OCI-LY3 (cell line): ENCODE measurements around the gene ASB14.
"Not testable (repeated sequence)": the region's sequence is repeated elsewhere in the genome, so short reads cannot be mapped to it uniquely, and the experiment has no call there.

Experiments
- EZH2phosphoT487 ChIP-seq: fragments of 200-600 bp; shearing (Covaris generic); IDR thresholded peaks from 2 replicates; pipeline ENCODE4 v1.6.1; 2018; ENCODE audit warnings: antibody characterized with exemption, mixed run types, low read depth
- TF ChIP-seq, protein P1 (sequence below): fragments of 200-600, 300-600 bp; sonication (generic); IDR thresholded peaks from 2 replicates; pipeline ENCODE4 v1.5.1; 2014; ENCODE audit warnings: antibody characterized with exemption, low read length, low read depth

- TF ChIP-seq, protein P1, sequence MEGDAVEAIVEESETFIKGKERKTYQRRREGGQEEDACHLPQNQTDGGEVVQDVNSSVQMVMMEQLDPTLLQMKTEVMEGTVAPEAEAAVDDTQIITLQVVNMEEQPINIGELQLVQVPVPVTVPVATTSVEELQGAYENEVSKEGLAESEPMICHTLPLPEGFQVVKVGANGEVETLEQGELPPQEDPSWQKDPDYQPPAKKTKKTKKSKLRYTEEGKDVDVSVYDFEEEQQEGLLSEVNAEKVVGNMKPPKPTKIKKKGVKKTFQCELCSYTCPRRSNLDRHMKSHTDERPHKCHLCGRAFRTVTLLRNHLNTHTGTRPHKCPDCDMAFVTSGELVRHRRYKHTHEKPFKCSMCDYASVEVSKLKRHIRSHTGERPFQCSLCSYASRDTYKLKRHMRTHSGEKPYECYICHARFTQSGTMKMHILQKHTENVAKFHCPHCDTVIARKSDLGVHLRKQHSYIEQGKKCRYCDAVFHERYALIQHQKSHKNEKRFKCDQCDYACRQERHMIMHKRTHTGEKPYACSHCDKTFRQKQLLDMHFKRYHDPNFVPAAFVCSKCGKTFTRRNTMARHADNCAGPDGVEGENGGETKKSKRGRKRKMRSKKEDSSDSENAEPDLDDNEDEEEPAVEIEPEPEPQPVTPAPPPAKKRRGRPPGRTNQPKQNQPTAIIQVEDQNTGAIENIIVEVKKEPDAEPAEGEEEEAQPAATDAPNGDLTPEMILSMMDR, result not testable (repeated sequence)
- not testable (repeated sequence) for TF ChIP-seq EZH2phosphoT487
Measured at GRCh38 chr3:57326498-57326897, 34.0 kb upstream of the ASB14 start.
